Central memory CD4-positive, alpha-beta T cell (primary cell): ENCODE measurements around the gene GLYR1.
"Not testable (repeated sequence)": the region's sequence is repeated elsewhere in the genome, so short reads cannot be mapped to it uniquely, and the experiment has no call there.

Source experiments
- DNase-seq: peaks from one replicate; pipeline ENCODE4 v3.0.0; 2022
- total RNA-seq, 3 experiments: gene quantifications; one replicate each; lab custom pipeline; 2026; lab: John Stamatoyannopoulos, UW

Gene GLYR1
- 90.1 to 138 (median 99.8) reads per million in 3 experiments for total RNA-seq

DNA sequence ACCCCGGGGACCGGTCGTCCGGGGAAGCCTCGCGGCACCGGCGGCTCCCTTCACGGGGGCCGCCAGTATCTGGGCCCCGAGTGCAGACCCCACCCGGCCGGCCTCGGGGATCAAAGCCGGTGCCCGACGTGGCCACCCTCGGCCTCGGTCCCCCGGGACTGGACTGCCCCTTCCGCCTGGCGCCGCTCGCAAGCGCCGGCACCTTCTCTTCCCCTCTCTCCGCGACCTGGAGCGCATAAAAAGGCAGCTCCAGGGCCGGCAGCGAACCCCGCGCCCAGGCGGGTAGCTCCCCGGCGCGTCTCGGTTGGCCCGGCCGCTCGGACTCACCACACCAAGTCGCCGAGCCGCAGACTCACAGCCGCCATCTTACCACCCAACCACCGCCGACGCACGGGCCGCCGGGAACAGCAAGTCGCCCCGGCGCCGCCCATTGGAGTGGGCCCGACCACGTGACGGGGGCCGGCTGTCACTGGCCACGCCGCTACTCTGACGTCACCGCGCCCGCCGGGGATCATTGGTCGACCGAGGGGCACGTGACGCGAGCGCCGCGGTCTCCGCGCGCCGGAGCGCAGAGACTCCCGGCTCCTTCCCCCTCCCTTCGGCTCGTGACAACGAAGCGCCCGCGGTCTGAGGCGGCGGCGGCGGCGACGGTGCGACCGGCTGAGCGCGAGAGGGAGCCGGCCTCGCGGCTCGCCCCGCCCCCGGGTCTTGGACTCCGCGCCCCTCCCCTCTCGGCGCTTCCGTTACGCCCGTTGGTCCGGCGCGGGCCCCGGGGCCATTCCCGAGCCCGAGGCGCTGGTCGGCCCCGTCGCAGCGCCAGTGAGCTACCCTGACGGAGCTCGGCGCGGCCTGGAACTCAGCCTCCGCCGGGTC lies at the start of gene GLYR1, which contains the start of gene UBN1:
Gene GLYR1, minus strand, starts transcription at position 388 of the 873 bp plus-strand sequence. Its CDS starts 23 bp downstream, at position 365.
Gene UBN1, plus strand, starts transcription at position 581 of the 873 bp plus-strand sequence. CDS start 5,437 bp downstream, outside the sequence.
- DNase-seq: peak; percentile 99

DNA sequence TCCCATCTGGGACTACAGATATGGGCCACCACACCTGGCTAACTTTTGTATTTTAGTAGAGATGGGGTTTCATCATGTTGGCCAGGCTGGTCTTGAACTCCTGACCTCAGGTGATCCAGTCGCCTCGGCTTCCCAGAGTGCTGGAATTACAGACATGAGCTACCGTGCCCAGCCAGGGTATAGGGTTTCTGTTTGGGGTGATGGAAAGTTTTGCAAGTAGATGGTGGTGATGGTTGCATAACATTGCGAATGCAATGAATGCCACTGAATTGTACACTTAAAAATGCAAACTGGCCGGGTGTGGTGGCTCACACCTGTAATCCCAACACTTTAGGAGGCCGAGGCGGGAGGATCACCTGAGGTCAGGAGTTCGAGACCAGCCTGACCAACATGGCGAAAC lies 49.7 kb upstream of the GLYR1 start:
- DNase-seq: not testable (repeated sequence)

DNA sequence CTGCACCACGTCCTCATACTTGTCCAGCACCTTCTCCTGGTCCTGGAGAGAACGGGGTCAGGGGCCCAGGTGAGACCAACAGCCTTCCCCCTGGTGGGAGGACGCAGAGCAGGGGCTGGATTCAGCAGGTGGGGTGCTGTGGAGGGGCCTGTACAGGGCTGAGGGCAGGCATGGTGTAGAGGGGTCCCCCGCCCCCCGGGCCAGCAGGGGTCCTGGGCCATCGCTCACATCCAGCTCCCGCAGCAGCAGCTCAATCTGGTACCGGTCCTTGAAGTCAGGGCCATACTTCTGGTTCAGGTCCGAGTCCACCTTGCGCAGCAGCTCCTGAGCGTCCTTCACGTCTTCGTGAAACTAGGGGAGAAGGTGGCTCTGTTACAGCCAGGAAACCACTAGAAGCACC lies 48.3 kb upstream of the GLYR1 start:
- DNase-seq: no peak

DNA sequence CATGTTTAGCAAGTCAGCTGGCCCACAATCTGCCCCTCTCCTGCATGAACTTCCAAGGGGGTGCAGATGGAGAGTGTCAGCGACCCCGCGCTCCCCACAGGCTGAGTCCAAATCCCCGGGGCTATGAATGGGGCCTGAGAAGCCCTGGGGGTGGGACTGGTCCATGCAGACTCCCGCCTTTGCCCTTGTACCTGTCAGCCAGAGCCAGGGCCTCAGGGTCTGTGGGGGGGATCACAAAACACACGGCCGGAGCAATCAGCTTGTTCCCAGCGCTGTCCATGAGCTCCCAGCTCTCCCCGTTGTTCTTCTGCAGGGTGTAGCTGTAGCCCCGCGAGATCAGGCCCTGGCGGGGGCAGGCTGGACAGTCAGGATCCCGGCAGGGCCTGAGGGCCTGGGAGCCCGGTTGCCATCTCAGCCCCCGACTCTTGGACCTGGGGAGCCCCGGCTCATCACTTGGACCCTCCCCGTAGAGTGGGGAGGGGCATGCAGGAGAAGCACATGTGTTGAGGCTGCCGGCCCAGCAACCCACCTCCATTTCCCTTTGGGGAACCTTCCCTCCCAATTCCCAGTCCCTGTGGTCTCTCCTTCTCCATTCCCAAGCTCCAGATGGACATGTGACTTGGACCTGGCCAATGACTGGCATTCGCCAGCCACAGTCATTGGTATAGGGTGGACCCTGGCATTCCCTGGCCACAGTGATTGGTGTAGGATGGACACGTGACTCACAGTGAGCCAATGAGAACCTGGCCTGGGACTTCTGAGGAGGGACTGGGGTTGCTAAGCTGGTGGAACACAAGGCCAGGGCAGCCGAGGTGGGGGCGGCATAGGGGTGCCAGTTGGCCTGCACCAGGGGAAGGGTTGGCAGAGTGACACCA lies 47.4 kb upstream of the GLYR1 start:
- DNase-seq: no peak

DNA sequence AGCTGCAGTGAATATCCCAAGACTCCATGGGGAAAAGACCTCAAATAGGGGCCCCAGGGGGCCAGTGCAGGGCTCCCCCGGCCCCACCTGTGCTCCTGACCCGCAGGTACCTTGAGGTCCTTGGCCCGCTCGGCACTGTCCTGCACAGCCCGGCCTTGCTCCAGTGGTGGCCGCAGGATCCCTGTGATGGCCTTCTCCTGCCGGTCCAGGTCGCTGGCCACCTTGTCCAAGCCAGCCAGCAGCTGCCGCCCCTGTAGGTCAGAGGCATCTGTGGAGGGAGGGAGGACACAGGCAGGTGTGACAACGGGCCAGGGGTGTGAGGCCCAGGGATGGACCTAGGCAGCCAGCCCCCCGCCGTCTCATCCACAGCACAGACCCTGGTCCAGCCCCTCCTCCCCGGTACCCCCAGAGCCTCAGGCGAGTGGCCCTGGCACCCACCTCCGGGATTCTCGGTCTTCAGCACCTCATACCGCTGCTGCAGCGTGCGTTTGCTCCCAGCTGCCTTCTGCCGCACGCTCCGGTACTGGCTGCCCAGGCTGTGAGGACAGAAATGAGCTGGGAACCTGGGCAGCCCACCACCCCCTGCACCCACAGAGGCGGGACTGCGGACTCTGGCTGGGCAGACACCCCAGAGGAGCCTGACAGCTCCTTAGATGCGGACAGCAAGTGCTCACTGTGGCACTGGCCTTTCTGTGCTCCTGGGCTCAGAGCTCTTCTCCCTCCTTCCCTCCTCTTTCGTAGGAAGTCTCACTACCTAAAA lies 46.2 kb upstream of the GLYR1 start:
- DNase-seq: no peak

DNA sequence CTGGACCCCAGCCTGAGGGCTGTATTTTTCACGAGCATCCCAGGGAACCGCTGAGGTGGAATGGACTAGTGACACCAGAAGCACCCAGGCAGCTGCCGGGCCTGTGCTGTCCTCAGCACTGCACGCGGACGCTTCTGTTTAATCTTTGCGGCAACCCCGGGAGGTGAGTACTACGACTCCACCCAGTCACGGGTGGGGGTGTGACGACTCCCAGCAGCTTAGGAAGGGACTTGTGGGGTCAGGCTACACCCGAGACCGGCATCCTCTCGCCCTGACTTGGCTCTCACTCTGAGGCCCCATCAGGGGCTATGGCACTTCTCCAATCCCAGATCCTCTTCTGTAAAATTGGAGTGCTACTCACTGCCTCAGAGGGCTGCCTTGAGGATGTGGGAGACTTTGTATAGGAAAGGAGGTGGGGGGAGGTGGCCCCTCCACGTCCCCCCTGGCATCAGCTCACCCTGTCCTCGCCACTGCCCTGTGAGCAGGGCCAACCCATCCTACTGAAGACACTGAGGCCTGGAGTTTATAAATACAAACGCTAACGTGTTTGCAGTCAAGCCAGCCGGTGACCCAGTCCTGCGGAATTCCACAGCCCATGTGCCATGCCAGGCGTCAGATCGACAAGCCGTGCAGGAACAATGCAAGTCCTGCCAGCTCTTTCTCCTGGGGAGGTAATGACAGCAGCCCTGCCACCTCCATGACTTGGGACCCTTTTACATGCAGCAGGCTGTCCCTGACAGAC lies 45.4 kb upstream of the GLYR1 start:
- DNase-seq: no peak

DNA sequence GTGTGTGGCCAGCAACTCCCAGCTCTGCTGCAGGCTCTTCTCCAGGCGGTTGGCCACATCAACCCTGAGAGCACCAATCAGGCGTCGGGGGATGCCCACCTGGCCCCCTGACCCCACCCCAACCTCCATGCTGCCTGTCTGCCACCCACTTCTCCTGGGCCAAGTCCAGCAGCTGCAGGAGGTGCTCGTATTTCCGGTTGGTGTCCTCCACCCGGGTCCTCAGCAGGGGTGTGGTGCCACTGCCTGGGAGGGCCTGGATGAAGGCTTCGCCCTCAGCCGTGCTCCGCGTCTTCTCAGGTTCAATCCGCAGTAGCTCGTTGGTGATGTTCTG lies 44.8 kb upstream of the GLYR1 start:
- no peak for DNase-seq

DNA sequence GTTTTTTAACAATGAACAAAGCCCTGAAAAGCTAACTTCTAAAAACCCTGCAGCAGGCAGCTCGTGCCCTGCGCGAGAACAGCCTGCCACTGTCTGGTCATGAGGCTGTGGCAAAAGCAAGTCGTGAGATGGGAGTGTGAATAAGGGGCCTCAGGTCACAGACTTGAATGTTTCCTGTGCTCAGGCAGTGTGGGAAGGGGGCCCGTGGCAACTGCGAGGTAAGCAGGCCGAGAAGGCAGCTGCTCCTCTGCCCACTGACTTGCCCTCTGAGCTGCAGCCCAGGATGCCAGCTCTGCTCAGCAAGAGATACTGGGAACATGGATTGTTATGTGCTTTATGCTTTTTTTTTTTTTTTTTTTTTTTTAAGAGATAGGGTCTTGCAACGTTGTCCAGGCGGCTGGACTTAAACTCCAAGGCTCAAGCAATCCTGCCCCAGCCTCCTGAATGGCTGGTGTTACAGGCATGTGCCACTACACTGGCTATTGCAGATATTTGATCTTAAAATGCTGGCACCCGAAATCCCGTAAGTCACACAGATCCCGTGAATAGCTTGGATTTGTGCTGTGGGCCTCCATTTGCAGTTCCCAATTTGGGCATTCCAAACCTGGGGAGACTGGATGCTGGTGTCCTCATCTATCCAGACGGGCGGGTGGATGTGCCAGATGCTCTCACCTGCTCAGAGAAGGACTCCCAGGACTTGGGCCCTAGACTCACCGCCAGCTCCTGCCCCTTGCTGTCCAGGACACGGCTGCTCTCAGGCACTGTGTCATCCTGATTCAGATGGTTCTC lies 44.2 kb upstream of the GLYR1 start:
- no peak for DNase-seq

DNA sequence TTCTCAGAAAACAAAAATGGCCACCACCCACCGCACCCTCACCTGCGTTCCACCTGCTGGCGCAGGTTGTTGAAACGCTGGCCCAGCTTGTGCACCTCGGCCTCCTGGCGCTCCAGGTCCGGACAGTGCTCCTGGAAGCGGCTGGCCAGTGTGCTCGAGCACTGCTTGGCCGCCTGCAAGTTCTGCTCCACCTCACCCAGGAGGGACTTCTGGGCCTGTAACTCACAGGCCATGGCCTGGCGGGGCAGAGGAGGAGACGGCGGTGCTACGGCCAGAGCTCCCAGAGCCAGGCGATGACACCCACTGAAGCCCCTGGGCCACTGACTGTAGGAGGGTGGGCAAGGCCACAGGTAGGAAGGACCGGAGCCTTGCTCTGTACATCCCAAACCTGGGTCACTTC lies 43.6 kb upstream of the GLYR1 start:
- no peak for DNase-seq

DNA sequence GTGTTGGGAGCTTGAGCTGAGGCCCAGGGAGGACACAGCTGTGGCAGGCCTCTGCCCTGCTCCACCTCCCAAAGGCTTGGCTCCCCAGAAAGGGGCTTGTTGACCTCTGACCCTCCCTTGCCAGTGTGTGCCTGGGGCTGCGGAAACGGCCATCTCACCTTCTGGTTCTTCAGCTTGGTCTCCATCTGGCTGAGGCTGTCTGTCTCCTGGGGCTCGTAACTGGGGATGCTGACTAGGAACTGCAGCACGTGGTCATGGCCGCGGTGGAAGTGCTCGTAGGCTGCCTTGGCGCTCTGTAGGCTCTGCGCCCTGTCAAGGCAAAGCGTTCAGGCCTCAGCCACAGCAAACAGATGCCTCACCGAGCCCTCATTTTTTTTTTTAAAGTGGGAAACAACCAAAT lies 42.9 kb upstream of the GLYR1 start:
- DNase-seq: no peak

DNA sequence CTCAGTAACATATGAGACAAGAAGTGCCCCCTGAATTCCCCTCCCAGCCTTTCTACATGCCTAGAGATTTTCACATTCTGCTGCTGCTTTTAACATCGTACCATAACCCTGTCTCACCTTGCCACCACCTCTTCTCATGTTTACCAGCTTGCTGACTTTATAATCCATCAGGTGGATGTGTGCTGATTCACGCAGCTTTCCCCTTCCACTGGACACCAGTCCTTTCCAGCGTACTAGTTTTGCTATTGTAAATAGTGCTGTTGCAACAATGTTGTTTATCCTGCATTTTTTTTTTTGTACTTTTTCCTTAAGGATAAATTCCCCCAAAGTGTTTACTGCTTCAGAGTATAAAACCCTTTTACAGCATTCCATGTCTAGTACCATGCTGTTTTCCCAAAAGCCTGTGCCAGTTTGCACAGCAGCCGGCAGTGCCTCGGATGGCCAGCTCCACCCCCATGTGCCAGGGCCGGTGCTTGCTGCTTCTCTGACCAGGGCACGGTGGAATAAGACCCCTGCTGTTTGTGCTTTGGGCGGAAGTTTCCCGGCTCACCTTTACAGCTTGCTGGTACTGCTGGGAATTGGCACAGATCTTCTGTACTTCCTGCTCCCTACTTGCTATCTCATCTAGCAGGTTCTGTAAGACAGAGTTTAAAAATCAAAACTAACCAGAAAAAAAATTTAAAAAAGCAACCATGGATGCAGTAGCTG lies 41.5 kb upstream of the GLYR1 start:
- no peak for DNase-seq

DNA sequence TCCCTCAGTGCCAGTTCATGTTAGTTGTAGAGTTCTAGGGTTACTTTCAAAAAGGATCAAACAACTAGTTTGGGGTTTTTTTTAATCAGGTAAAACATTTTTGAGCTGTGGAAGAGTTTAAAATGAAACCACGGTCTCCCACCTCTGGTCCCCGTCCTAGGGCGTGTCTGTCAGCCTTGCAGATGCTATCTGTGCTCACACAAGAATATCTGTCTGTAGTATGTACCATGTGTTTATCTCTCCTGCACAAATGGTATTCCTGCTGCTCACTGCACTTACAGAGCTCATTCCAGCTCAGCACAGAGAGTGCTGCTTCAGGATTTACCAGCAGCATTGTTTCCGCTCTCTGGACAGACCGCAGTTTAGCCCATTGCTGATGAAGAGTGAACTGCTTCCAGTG lies 39.1 kb upstream of the GLYR1 start:
- DNase-seq: no peak

DNA sequence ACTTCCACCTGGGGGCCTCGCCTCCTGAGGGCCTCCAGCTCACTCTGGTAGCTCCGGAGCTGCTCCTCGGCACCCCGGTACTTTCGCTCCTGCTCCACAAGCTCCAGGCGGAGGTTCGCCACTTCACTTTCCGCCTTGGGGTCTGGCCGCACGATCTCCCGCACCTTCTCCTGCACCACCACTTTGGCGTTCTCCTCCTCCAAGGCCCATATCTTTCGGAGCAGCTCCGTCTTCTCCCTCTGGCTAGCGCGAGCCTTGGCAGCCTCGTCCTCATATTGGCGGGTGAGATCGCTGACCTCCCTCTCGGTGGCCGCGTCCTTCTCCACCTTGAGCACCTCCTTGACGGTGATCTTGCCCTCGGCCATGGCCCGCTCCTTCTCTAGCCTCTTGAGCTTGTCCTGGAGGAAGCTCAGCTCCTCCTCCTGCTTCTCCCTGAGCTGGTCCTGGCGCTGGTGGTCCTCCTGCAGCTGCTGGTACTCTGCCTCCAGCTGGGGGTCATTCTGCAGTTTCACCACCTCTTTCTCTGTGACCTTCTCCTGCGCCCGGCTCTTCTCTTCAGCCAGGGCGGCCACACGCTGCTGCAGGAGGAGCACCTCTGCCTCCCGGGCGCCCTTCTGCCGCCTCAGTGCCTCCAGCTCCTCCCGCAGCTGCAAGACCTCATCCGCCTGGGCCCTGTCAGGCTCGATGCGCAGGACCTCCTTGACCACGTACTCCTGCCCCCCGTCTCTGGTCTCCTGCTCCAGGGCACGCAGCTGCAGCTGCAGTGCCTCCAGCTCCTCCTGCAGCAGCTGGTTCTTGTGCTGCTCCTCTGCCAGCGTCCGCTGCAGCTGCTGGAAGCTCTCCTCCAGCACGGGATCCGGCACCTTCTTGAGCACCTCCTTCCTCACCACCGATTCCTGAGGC lies 38.1 kb upstream of the GLYR1 start:
- no peak for DNase-seq

DNA sequence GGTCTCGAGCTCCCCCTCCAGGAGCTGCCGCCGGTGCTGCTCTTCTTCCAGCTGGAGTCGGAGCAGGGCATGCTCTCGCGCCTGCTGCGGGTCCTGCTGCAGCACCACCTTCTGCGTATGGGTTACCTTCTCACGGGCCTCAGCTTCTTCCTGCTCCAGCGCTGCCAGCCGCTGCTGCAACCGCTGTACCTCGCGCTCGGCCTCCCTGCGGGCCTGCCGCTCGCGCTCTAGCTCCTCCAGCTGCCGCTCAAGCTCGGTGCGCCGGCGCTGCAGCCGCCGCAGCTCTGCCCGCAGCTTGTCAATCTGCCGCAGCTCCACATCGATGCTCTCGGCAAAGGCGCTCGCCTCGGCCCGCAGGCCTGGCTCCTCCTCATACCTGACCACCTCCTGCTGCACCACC lies 37.1 kb upstream of the GLYR1 start:
- DNase-seq: no peak

DNA sequence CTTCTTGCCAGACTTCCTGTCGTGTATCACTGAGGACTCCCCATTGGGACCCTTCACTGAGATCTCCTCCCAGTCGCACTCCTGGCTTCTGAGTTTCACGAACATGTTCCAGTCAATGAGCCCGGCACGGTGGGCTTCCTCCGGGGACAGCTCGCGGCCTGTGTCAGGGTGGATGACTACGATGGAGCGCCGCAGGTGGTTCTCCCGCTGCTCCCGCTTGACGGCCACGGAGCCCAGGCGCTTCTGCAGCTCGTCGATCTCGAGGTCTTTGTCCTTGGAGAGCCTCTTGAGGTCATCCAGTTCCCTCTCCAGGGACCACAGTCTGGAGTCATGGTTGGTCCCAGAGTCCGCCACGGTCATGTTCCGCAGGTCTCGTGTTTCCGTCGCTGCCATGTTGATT lies 36.4 kb upstream of the GLYR1 start:
- no peak for DNase-seq

DNA sequence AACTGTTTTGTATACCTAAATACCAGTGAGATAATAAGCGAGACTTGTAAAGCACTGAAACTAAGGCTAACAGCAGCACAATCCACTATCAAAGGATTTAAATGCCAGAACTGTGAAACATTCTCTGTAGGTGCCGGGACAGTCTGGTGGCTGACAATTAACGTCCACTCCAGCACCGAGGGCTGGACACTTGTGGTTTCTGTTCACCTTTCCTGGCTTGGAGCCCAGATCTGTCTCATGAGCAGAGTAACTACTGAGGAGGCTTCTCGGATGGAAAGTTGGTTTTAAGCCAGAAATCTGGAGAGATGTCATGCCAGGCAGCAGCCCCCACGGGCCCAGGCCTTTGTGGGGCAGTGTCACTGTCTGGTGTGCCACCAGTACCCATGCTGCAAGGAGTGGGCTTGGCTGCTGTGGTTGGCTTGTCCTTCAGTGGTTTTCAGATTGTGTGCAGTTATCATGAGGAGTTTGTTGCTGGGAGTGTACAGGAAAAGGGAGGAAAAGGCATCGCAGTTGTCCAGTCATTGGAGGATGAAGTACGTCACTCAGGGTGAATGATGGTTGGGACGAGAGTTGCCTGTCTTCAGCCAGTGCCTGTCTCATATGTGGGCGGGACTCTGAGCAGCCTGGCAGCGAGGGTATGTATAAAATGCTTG lies 35.7 kb upstream of the GLYR1 start:
- DNase-seq: no peak

DNA sequence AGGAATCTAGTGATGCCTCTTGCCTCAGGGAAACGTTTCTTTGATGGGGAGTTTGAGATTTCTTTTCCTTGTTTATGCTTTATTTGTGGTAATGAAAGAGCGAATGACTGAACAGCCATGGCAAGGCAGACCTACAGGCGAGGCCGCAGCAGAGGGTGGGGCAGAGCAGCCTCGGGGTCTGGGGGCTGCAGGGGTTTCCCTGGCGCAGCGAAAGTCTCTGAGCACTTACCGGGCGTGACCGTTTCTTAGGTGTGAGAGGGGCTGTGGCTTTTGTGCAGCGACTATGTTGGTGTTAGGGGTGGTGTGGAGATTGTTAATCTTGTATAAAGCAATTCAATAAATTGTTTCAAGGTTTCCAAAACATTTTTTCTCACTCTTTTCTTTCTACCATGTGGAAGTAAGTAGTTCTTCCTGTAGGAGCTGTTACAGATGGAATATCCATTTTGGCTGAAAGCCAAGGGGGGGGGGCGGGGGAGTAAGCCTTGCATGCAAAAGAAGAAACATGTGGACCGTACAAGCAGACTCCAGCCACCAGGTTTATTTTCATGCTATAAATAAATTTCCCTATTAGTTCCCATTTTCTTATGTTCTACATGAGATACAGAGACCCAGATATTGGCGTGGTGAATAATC lies 35.0 kb upstream of the GLYR1 start:
- no peak for DNase-seq

DNA sequence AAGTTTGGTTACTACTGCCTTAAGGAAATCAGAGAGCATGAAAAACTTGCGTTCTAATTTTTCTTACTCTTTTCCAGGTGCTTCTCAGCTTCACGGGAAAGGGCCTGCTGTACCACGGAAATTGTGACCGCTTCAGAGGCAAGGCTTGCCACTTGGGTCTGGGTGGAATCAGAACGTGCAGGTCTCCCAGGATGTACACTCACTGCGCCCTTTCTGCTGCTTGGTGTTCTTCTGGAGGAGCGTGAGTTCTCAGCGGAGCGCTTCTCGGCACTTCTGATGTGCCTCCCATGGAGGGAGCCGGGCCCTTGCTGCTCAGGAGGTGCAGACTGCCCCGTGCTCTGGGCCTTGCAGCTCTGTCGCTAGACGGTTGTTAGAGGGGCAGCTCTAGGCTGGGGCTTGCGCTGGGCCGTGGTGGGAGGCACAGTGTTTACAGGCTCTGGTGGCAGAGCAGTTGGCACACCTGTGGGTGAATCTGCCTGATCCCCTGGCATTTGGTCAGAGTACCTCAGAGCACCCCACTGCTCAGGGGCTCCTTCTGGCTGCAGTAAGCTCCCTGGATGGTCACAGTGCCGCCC lies 33.0 kb upstream of the GLYR1 start:
- DNase-seq: no peak
